K562 (cell line): ENCODE measurements around the gene CD37. TPM values are rescaled to one million over a fixed set of nuclear protein-coding genes. Genes with fewer than 3 reads are reported as not detected.
A peak's percentile ranks its signal among the peaks of the same experiment; 100 is the strongest.

Experiments used
- ATF4 ChIP-seq: fragments of 450-650 bp; formaldehyde crosslinking; IDR thresholded peaks from 2 replicates; pipeline ENCODE4 v1.4.0; 2022; ENCODE audit warnings: mild to moderate bottlenecking, moderate library complexity
- BHLHE40 ChIP-seq: IDR thresholded peaks from 2 replicates; pipeline ENCODE4 v1.6.1; 2011; ENCODE audit warnings: low read length, improper control_type of control experiment
- E2F8 ChIP-seq: fragments of 450-650 bp; IDR thresholded peaks from 2 replicates; pipeline ENCODE4 v1.7.1; 2018; ENCODE audit warnings: mild to moderate bottlenecking, low read depth; ENCODE audit not compliant: partially characterized antibody
- EP400 ChIP-seq: fragments of 450-650 bp; IDR thresholded peaks from 2 replicates; pipeline ENCODE4 v1.6.1; 2017; ENCODE audit warnings: antibody characterized with exemption, mild to moderate bottlenecking, moderate library complexity
- ETV5 ChIP-seq: sonication (generic); formaldehyde crosslinking; IDR thresholded peaks from 2 replicates; pipeline ENCODE4 v1.4.0; 2020; ENCODE audit warnings: low read depth, mild to moderate bottlenecking, missing genetic modification reagents
- FOXK1 ChIP-seq: sonication (generic); formaldehyde crosslinking; IDR thresholded peaks from 2 replicates; pipeline ENCODE4 v1.8.0; 2022; ENCODE audit warnings: missing genetic modification reagents, mild to moderate bottlenecking, borderline replicate concordance
- JUND ChIP-seq, 2 experiments: IDR thresholded peaks; 2 replicates in 1 of 2; 3 replicates in 1 of 2; pipeline ENCODE4 v1.6.1; 2011; ENCODE audit warnings: borderline replicate concordance in 2 of 2, low read depth in 2 of 2, low read length in 2 of 2, improper control_type of control experiment in 1 of 2, missing biosample characterization in 1 of 2, missing genetic modification characterization in 1 of 2, missing genetic modification reagents in 1 of 2
- L3MBTL2 ChIP-seq: fragments of 450-650 bp; IDR thresholded peaks from 2 replicates; pipeline ENCODE4 v1.6.1; 2016; ENCODE audit warnings: mild to moderate bottlenecking, moderate library complexity
- POLR2A ChIP-seq: fragments of 450-650 bp; conservative IDR thresholded peaks from 2 replicates; pipeline ENCODE4 v1.6.1; 2016
- PRPF4 ChIP-seq: fragments of 200-400 bp; formaldehyde crosslinking; IDR thresholded peaks from one replicate; pipeline ENCODE4 v1.6.1; 2017; ENCODE audit warnings: low read length, low read depth, mild to moderate bottlenecking; ENCODE audit not compliant: insufficient read depth, poor library complexity, severe bottlenecking
- VEZF1 ChIP-seq: fragments of 200-800 bp; sonication (Bioruptor generic); IDR thresholded peaks from 2 replicates; pipeline ENCODE4 v1.6.1; 2017; ENCODE audit warnings: missing genetic modification characterization, missing compliant biosample characterization
- ZBTB7A ChIP-seq: IDR thresholded peaks from 2 replicates; pipeline ENCODE4 v1.6.1; 2011; ENCODE audit warnings: low read depth, mild to moderate bottlenecking, low read length, moderate library complexity, borderline replicate concordance; ENCODE audit not compliant: control insufficient read depth
- ZFP1 ChIP-seq: fragments of 450-650 bp; formaldehyde crosslinking; IDR thresholded peaks from 2 replicates; pipeline ENCODE4 v1.4.0; 2020; ENCODE audit warnings: mild to moderate bottlenecking, mixed read lengths
- ZNF592 ChIP-seq: fragments of 450-650 bp; IDR thresholded peaks from 2 replicates; pipeline ENCODE4 v1.6.1; 2017; ENCODE audit warnings: antibody characterized with exemption, mild to moderate bottlenecking
- polyA plus RNA-seq, 8 experiments: library from polyadenylated mRNA; depleted of rRNA in 4 of 8; stranded (reverse) in 5 of 8; unstranded in 3 of 8; fragments of >200 nt; fragmentation: Nextera tagmentation in 2 of 8; fragmentation: Illumina TruSeq in 1 of 8; extraction: Ambion mirVana in 2 of 8; extraction: Trizol in 1 of 8; gene quantifications; 2 replicates each; pipeline versions ENCODE4 v1.2.1 to v1.2.3, GENCODE V29; 2011 to 2014; ENCODE audit warnings: inconsistent platforms in 1 of 8, missing spikeins in 1 of 8
- total RNA-seq, 7 experiments: library from RNA; depleted of rRNA in 6 of 7; stranded (reverse); fragments of >200 nt in 6 of 7; fragmentation: Illumina TruSeq in 2 of 7; extraction: Trizol in 2 of 7; gene quantifications; 2 replicates each; pipeline versions ENCODE4 v1.2.1 to v1.2.3, GENCODE V29; 2011 to 2021; ENCODE audit warnings: low replicate concordance in 1 of 7

Gene CD37
- total and polyA plus RNA-seq, 9 of the 15 experiments (the other 6 are each of a cell fraction or from before 2014, with no cell fraction given): 2.5 to 19.0 (median 7.4) TPM

- TF ChIP-seq PRPF4 (peak; percentile 66), ATF4 (CRISPR knock-in tag) (no peak), POLR2A (0 out of 2 replicates have a peak, but pooled peaks have one; percentile 48), L3MBTL2 (no peak), ZBTB7A (peak; percentile 83), FOXK1 (CRISPR knock-in tag) (no peak), ZFP1 (CRISPR knock-in tag) (no peak), BHLHE40 (peak; percentile 44; the same call in 1 of the 2 replicates), ETV5 (CRISPR knock-in tag) (0 out of 2 replicates have a peak, but pooled peaks have one; percentile 49), JUND (IDR thresholded peaks at IDR 0.05; ENCODE audit: borderline replicate concordance, low read depth, low read length) (peak; percentile 20; the same call in 1 of the 2 replicates), JUND (tag; IDR thresholded peaks at IDR 0.05; ENCODE audit: borderline replicate concordance, low read depth, low read length) (no peak), EP400 (0 out of 2 replicates have a peak, but pooled peaks have one; percentile 42), VEZF1 (CRISPR knock-in tag) (peak; percentile 76), ZNF592 (no peak), E2F8 (no peak)
These were observed 26.3 kb downstream of the CD37 start (continued) for GRCh38 chr19:49361438-49362047.
